SK-N-SH treated with all-trans-retinoic acid at 6 μM for 48 hours (cell line): ENCODE results near the gene CD163L1.

Experiments
- ATAC-seq: fragments of 200-7000 bp; cut with Tn5 transposase; 3 replicates; pipeline ENCODE4 v1.9.1; 2020; ENCODE audit warnings: mild to moderate bottlenecking, moderate library complexity
- ARNTL ChIP-seq: fragments of 450-650 bp; formaldehyde crosslinking; IDR thresholded peaks from 2 replicates; pipeline ENCODE4 v1.5.0; 2020; ENCODE audit warnings: low read depth, mild to moderate bottlenecking, moderate library complexity, borderline replicate concordance
- ISL1 ChIP-seq: fragments of 250-450 bp; sonication (Bioruptor Pico); IDR thresholded peaks from 2 replicates; pipeline ENCODE4 v2.1.2; 2022; ENCODE audit warnings: mild to moderate bottlenecking, moderate library complexity
- OSR1 ChIP-seq: fragments of 250-450 bp; sonication (Bioruptor Pico); IDR thresholded peaks from 2 replicates; pipeline ENCODE4 v1.8.0; 2022; ENCODE audit warnings: moderate library complexity, mild to moderate bottlenecking, inconsistent platforms
- PPARA ChIP-seq: fragments of 250-450 bp; sonication (Bioruptor Pico); IDR thresholded peaks from 2 replicates; pipeline ENCODE4 v1.5.0; 2020; ENCODE audit warnings: mild to moderate bottlenecking, borderline replicate concordance
- SNAI2 ChIP-seq: fragments of 250-450 bp; sonication (Bioruptor Pico); IDR thresholded peaks from 2 replicates; pipeline ENCODE4 v1.5.0; 2020; ENCODE audit warnings: mild to moderate bottlenecking, moderate library complexity
- TCF4 ChIP-seq: fragments of 250-450 bp; sonication (Bioruptor Pico); IDR thresholded peaks from 2 replicates; pipeline ENCODE4 v1.8.0; 2021; ENCODE audit warnings: mild to moderate bottlenecking, moderate library complexity, borderline replicate concordance
- TOX ChIP-seq: fragments of 250-450 bp; sonication (Bioruptor Pico); IDR thresholded peaks from 2 replicates; pipeline ENCODE4 v1.8.0; 2021; ENCODE audit warnings: mild to moderate bottlenecking, moderate library complexity, borderline replicate concordance
- ZC3H10 ChIP-seq: fragments of 250-450 bp; sonication (Bioruptor Pico); IDR thresholded peaks from 2 replicates; pipeline ENCODE4 v1.5.1; 2021; ENCODE audit warnings: mild to moderate bottlenecking, moderate library complexity
- ZFP3 ChIP-seq: fragments of 250-450 bp; sonication (Bioruptor Pico); IDR thresholded peaks from 2 replicates; pipeline ENCODE4 v1.5.0; 2020; ENCODE audit warnings: mild to moderate bottlenecking, moderate library complexity
- ZNF565 ChIP-seq: fragments of 450-650 bp; formaldehyde crosslinking; conservative IDR thresholded peaks from 2 replicates; pipeline ENCODE4 v1.5.0; 2020; ENCODE audit warnings: low read depth, mild to moderate bottlenecking, moderate library complexity
- ZNF70 ChIP-seq: fragments of 450-650 bp; formaldehyde crosslinking; IDR thresholded peaks from 2 replicates; pipeline ENCODE4 v1.5.0; 2020; ENCODE audit warnings: mild to moderate bottlenecking, moderate library complexity
- TF ChIP-seq, protein P1 (sequence below): fragments of 250-450 bp; sonication (Bioruptor Pico); IDR thresholded peaks from 2 replicates; pipeline ENCODE4 v1.5.1; 2021; ENCODE audit warnings: mild to moderate bottlenecking, moderate library complexity
- TF ChIP-seq, protein P2 (sequence below): fragments of 250-450 bp; sonication (Bioruptor Pico); IDR thresholded peaks from 2 replicates; pipeline ENCODE4 v1.5.1; 2020; ENCODE audit warnings: low read depth, mild to moderate bottlenecking, moderate library complexity
- TF ChIP-seq, protein P3 (sequence below): fragments of 250-450 bp; sonication (Bioruptor Pico); IDR thresholded peaks from 2 replicates; pipeline ENCODE4 v1.8.0; 2020; ENCODE audit warnings: mild to moderate bottlenecking, moderate library complexity, borderline replicate concordance
- TF ChIP-seq, protein P4 (sequence below): fragments of 250-450 bp; sonication (Bioruptor Pico); IDR thresholded peaks from 2 replicates; pipeline ENCODE4 v1.5.0; 2020; ENCODE audit warnings: mild to moderate bottlenecking, moderate library complexity

CD163L1 gene

DNA sequence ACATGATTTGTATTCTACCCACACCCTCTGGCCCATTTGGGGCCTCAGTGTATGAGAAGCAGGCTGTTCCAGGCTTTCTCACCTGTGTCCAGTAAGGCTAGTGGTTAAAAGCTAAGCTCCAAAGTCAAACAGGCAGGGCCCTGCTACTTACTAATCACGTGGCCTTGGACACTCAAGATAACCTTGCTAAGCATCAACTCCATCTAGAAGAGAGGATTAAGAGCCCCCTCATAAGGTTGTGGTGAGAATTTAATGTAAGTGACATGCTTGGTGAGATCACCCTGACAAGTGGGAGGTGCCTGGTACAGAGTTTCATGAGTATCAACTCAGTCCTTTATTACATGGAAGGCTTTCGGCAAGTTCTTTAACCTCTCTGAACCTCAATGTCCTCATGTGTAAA lies 122.3 kb downstream of the CD163L1 start:
- TF ChIP-seq ZNF70 (CRISPR knock-in tag), result no peak
- TF ChIP-seq ZC3H10 (CRISPR knock-in tag), result no peak
- TF ChIP-seq, protein P1, sequence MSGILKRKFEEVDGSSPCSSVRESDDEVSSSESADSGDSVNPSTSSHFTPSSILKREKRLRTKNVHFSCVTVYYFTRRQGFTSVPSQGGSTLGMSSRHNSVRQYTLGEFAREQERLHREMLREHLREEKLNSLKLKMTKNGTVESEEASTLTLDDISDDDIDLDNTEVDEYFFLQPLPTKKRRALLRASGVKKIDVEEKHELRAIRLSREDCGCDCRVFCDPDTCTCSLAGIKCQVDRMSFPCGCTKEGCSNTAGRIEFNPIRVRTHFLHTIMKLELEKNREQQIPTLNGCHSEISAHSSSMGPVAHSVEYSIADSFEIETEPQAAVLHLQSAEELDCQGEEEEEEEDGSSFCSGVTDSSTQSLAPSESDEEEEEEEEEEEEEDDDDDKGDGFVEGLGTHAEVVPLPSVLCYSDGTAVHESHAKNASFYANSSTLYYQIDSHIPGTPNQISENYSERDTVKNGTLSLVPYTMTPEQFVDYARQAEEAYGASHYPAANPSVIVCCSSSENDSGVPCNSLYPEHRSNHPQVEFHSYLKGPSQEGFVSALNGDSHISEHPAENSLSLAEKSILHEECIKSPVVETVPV (CRISPR knock-in tag), result no peak
- TF ChIP-seq TCF4 (CRISPR knock-in tag), result no peak
- TF ChIP-seq OSR1, result no peak
- no peak for TF ChIP-seq TOX
- no peak for TF ChIP-seq ISL1
- TF ChIP-seq, protein P2, sequence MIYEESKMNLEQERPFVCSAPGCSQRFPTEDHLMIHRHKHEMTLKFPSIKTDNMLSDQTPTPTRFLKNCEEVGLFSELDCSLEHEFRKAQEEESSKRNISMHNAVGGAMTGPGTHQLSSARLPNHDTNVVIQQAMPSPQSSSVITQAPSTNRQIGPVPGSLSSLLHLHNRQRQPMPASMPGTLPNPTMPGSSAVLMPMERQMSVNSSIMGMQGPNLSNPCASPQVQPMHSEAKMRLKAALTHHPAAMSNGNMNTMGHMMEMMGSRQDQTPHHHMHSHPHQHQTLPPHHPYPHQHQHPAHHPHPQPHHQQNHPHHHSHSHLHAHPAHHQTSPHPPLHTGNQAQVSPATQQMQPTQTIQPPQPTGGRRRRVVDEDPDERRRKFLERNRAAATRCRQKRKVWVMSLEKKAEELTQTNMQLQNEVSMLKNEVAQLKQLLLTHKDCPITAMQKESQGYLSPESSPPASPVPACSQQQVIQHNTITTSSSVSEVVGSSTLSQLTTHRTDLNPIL (CRISPR knock-in tag), result no peak
- TF ChIP-seq, protein P3, sequence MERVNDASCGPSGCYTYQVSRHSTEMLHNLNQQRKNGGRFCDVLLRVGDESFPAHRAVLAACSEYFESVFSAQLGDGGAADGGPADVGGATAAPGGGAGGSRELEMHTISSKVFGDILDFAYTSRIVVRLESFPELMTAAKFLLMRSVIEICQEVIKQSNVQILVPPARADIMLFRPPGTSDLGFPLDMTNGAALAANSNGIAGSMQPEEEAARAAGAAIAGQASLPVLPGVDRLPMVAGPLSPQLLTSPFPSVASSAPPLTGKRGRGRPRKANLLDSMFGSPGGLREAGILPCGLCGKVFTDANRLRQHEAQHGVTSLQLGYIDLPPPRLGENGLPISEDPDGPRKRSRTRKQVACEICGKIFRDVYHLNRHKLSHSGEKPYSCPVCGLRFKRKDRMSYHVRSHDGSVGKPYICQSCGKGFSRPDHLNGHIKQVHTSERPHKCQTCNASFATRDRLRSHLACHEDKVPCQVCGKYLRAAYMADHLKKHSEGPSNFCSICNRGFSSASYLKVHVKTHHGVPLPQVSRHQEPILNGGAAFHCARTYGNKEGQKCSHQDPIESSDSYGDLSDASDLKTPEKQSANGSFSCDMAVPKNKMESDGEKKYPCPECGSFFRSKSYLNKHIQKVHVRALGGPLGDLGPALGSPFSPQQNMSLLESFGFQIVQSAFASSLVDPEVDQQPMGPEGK, result no peak
- no peak for TF ChIP-seq ZNF565 (CRISPR knock-in tag)
- TF ChIP-seq, protein P4, sequence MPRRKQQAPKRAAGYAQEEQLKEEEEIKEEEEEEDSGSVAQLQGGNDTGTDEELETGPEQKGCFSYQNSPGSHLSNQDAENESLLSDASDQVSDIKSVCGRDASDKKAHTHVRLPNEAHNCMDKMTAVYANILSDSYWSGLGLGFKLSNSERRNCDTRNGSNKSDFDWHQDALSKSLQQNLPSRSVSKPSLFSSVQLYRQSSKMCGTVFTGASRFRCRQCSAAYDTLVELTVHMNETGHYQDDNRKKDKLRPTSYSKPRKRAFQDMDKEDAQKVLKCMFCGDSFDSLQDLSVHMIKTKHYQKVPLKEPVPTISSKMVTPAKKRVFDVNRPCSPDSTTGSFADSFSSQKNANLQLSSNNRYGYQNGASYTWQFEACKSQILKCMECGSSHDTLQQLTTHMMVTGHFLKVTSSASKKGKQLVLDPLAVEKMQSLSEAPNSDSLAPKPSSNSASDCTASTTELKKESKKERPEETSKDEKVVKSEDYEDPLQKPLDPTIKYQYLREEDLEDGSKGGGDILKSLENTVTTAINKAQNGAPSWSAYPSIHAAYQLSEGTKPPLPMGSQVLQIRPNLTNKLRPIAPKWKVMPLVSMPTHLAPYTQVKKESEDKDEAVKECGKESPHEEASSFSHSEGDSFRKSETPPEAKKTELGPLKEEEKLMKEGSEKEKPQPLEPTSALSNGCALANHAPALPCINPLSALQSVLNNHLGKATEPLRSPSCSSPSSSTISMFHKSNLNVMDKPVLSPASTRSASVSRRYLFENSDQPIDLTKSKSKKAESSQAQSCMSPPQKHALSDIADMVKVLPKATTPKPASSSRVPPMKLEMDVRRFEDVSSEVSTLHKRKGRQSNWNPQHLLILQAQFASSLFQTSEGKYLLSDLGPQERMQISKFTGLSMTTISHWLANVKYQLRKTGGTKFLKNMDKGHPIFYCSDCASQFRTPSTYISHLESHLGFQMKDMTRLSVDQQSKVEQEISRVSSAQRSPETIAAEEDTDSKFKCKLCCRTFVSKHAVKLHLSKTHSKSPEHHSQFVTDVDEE (CRISPR knock-in tag), result no peak
- no peak for ATAC-seq

DNA sequence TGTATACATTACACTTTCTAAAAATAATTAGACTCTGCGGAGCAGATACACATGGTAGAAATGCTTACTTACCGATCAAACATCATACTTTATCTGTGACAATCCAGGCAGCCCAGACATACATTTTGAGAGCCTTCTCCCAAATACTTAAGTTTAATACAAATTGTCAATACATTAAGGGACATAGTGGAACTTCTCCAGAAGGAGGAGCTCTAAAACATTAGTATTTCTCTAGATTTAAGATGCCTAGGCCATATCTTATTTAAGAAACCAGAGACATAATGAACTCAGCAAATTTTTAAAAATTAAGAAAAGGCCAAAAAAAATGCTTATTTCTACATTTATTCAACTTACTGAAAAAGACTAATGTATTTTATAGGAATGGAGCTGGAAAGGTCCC lies 124.0 kb downstream of the CD163L1 start:
- TF ChIP-seq, protein P2 (CRISPR knock-in tag), result no peak
- TF ChIP-seq ZNF565 (CRISPR knock-in tag), result no peak
- TF ChIP-seq ZFP3 (CRISPR knock-in tag), result no peak
- ATAC-seq, result no peak

DNA sequence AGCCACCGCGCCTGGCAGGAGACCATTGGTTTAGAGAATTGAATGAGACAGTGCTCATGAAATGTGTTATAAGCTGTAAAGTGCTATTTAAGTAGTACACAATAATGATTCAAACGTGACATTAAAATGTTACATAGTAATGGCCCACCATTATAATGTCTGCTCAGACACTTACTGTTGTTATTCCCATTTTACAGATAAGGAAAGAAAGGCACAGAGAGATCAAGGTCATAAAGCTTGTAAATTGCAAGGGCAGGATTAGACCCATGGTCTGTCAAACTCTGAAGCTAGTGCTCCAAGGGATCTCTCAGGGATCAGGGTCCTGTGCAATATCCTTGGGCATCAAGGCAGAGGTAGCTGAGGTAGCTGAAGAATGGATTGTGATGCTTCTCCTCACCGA lies 133.9 kb downstream of the CD163L1 start:
- no peak for ATAC-seq
- TF ChIP-seq PPARA (CRISPR knock-in tag) (no peak), ISL1 (no peak), ZFP3 (CRISPR knock-in tag) (no peak), ZC3H10 (CRISPR knock-in tag) (no peak), OSR1 (no peak), SNAI2 (no peak), TOX (no peak), ARNTL (CRISPR knock-in tag) (no peak)
- TF ChIP-seq, protein P1 (CRISPR knock-in tag), result no peak
- TF ChIP-seq, protein P2 (CRISPR knock-in tag), result no peak
- TF ChIP-seq, protein P3, result no peak
- TF ChIP-seq, all 23 proteins: peak for 0
